Stimulated activated CD8-positive, alpha-beta memory T cell treated with anti-CD3 and anti-CD28 coated beads, Interleukin-4, amount 100 ng/mL, for 24 hours (primary cell): ENCODE data around the gene NAT14.
"Not testable (repeated sequence)": the region's sequence is repeated elsewhere in the genome, so short reads cannot be mapped to it uniquely, and the experiment has no call there.

Experiments used
- DNase-seq: peaks from one replicate; pipeline ENCODE4 v3.0.0-alpha.2; 2020; ENCODE audit warnings: low read depth

The NAT14 gene

DNA sequence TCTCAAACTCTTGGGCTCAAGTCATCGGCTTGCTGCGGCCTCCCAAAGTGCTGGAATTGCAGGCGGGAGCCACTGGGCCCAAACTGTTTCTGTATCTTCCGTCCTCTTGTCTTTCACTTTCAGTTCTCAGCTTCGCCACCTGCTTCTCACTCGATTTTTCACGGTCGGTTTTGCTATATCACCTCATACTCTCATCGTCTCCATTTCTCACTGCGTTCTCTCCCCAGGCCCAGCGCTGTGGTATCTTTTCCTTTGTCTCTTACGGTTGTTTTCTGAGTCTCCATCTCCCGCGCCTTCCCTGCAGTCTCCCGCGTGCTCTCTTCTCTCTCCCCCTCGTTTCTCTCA is 18.1 kb downstream of the NAT14 start:
- DNase-seq, result no peak

DNA sequence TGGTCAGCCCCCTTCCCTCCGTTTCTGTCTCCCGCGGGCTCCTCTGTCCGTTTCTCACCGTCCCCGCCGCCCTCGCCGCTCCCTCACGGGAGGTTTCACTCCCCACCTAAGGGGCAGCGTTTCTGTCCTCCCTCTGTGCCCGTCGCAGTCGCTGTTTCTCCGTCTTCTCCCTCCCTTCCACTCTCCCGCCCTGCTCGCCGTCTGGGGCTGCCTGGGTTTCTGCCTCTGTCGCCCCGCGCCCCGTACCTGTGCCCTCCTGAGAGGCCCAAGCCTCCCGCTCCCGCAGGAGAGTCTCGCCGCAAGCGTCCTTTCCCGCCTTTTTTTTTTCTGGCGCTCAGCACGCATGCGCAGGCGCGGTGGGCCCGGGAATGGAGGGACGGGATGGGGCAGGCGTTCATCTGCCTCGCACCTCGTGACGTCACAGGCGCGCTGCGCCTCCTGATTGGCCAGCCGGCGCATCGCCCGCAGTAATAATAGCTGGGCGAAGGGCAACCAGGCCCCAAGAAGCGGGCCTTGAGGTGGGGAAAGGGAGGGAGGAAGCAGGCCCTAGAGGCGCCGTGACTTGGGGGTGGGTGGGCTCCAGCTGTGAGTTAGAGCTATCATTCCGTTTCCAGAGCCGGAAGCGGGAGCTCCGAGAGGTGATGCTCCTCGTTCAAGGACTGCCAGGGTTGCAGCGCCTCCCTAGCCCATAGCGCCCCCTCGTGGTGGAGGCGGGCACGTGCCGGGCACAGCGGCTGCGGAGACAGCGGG is 18.7 kb downstream of the NAT14 start:
- peak; percentile 89 for DNase-seq

DNA sequence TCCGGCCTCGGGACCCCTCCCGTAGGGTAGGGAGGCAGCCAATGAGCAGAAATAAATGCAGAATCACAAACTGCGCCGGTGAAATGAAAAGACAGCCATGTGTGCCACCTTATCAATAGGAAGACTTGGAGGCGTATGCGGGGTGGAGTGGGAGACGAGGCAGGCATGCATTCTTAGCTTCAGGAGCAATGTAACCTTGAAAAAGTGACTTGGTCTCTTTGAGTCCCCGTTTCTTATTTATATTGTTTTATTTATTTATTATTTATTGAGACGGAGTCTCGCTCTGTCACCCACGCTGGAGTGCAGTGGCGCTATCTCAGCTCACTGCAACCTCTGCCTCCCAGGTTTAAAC is 19.2 kb downstream of the NAT14 start:
- DNase-seq, result no peak

DNA sequence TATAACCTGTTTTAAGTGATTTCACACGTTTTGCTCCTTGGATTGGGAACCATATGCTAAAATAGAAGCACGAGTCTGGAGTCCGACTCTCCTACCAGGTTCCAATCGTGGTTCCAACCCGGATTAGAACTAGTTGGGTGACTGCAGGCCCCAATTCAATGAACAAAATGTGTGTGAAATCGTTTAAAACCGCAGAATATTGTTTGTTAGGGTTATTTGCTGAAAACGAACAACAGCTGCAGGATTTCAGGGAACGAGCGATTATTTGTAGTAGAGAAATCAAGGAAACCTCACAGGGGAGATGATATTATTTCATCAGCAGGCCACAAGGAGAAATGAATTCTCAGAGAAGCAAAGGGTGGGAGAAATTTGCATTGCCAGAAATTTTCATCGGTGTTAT is 20.0 kb downstream of the NAT14 start:
- DNase-seq, result no peak

DNA sequence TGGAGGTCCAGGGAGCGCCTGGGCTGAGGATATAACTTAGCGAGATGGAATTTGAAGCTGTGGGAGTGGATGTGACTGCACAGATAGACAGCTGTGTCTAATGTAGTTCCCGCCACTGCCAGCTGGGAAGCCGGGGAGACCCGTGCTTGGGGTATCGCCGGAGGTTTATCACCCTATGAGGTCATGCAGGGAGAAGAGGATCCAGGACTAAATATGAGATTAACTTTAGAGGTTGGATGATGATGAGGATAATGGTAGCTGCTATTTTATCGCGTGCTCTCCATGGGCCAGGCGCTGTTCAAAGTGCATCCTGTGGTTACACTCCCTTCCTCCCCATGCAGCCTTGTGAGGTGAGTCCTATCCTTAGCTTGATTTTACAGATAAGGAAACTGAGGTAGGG is 23.1 kb downstream of the NAT14 start:
- DNase-seq, result no peak

DNA sequence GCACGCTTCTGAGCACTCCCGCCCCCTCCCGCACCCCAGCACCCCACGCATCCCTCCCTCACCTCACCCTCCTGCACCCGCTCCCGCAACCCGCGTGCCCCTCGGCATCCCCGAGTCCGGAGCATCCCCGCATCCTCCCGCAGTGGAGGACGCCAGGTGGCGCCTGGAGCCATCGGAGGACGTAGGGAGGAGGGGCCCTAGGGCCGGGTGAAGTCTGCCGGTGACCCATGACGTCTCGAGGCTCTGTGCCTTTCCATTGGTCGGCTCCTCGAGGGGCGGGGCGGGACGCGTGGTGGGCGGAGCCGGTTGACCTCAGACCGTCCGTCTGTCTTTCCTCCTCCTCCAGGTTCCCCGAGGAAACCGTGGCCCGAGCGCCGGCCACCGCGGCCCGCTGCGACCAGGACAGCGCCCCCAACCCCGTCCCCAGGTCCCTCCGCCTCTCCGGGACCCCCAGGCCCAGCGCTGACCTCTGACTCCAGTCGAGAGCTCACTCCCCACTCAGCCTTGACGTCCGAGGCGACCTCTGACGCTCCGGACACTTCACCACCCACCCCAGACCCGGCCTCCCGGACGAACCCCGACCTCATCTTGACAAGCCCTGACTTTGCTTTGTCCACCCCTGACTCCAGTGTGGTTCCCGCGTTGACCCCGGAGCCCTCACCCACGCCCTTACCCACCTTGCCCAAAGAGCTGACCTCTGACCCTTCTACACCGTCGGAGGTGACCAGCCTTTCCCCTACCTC is 32.1 kb downstream of the NAT14 start:
- DNase-seq, result peak; percentile 82

DNA sequence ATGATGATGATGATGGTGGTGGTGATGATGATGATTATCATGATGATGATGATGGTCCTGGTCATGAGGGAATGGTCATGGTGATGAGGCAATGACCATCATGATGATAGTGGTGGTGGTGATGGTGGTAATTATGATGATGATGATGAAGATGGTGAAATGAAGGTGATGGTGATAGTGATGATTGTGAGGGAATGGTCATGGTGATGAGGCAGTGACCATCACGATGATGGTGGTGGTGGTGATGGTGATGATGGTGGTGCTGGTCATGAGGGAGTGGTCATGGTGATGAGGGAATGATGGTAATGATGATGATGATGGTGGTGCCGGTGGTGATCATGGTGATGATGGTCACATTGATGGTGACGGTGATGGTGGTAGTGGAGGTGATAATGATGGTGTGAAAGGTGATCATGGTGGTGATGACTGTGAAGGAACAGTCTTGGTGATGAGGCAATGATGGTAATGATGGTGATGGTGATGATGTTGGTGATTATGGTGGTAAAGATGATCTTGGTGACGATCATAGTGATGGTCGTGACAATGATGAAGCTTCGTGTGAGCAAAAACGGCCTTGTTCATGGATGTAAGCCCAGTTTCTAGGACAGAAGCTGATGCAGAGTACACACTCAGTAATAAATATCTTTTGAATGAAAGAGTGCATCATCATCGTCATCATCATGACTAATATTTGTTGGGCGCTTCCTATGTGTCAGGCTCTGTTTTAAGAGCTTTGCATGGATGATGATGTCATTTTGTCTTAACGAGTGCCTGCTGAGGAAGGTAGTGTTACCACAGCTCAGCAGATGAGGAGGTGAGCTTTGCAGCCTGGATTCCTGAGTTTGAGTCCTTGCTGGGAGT is 34.7 kb downstream of the NAT14 start:
- no peak for DNase-seq

DNA sequence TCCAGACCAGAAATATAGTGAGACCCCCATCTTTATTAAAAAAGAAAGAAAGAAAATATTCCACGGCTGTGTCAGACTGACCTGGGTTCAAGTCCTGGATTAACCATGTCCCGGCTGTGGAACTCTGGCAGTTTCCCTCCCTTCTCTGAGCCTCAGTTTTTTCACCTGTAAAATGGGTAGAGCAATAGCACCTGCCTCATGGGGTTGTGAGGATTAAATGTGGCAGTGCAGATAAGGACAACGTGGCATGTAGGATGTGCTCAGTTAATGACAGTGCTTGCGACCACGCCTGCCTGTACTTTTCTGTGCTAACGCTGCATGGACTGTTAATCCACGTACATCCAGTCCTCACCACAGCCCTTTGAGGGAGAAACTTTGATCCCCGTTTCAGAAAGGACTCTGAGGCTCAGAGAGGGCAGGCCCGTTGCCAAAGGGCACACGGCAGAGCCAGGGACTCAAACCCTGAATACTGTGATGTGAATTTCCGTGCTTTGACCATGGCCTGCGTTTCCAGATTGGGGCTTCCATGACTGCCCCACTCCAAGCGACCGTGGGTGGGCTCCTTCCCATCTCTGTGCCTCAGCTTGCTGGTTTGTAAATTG is 35.8 kb downstream of the NAT14 start:
- no peak for DNase-seq

DNA sequence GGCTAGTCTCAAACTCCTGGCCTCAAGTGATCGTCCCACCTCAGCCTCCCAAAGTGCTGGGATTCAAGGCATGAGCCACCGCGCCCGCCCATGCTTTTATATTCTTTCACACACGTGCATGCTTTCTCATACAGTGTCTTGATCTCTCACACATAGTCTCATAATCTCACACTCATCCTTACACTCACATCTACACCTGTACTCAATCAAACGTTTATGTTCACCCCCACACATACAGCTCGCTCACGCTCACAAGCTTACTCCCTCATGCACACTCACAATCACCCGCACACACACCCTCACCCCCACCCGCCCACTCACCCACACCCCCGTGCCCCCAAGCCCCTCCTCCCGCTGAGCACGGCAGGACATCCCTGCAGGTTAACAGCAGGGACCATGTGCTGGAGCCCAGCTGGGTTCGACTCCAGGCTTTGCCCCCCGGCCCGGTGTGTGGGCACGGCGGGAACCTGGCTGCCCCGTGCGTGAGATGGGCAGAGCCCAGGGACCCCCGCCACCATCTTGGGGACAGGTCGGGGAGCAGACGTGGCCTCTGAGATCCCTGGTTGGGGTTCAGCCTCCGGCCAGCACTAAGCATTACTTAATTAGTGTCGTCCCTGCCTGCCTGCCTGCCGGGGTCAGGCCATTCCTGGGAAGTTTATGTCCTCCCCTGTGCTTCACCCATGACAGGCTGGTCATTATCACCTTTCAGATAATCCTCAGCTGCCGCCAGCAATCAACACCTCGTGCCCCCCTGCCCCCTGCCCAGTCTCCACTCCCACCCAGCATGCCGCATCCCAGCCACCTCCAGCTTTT is 40.5 kb downstream of the NAT14 start:
- DNase-seq, result no peak

DNA sequence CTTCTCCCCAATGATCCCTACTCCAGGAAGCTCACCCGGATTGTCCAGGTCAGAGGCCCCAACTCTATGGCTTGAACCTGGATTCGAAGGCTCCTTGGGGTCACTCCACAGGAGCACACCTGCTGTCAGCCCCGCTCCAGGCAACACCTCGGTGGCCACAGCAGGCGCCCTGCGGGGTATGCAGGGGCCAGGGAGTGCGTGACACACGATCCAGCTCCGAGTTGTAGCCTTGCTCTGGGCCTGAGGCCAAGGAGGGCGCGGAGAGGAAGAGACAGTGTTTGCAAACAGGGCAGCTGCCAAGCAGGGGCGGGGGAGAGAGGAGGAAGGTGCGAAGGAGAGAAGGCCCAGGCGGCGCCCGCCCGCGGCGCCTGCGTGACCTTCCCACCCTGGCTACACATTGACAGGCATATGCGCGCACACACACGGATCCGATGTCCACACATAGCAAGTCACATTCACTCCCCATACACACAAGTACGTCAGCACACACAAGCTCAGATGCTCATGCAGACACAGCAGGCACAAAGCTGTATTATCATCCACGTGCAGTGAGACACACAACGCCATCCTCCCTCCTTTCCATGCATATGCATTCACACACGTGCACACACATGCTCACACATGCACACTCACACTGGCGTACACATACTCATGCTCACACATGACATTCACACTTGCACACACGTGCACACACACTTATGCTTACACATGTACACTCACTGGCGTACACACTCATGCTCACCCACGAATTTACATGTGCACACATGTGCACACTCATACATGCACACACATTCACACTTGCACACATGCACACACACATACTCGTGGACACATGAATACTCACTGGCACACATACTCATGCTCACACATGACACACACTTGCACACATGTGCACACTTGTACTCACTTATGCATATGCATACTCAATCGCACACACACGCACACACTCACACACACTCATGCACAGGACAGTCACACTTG is 41.5 kb downstream of the NAT14 start:
- DNase-seq, result no peak

DNA sequence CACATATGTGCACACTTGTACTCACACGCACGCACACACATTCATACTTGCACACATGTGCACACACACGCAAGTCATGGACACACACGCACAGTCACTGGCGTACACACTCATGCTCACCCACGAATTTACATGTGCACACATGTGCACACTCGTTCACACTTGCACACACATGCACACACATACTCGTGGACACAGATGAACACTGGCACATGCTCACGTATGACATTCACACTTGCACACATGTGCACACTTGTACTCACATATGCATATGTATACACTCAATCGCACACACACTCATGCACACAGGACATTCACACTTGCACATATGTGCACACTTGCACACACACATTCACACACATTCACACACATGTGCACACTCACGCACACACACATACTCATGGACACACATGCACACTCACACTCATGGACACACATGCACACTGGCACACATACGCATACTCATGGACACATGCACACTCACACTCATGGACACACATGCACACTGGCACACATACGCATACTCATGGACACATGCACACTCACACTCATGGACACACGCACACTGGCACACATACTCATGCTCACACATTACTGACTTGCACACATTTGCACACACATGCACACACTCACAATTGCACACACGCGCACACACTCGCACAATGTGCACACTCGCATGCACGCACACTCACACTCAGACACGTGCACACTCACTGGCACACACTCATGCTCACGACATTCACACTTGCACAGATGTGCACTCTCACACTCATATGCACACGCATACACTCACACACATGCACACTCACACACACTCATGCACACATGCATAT is 42.4 kb downstream of the NAT14 start:
- DNase-seq, result no peak

DNA sequence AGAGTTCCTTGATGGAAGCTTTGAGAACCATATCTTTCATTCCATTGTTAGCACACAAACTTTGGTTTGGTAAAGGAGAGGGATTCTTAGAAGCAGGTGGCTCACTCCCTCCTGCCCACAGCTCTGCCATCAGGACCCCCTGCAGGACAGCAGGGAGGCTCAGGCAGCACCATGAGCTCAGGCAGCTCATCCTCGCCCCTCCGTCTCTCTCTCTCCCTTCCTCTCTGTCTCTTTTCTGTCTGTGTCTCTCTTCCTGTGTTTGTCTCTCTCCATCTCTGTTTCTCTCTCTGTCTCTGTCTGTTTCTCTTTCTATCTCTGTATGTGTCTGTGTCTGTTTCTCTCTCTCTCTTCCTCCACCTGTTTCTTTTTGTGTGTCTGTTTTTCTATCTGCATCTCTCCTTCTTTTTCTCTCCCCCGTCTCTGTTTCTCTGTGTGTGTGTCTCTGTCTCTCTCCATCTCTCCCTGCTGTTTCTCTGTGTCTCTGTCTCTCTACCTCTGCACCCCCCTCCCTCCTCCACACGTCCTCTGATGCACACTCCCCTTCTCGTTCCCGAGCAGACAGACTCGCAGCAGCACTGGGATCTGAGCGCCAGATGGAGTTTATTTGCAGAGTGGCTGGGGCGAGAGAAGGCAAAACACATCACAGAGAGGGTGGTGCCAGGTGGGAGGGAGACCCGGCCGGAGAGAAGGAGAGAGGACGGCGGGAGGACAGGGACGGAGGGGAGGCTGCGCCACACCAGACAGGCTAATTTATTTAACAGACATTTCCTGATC is 43.2 kb downstream of the NAT14 start:
- DNase-seq, result no peak

DNA sequence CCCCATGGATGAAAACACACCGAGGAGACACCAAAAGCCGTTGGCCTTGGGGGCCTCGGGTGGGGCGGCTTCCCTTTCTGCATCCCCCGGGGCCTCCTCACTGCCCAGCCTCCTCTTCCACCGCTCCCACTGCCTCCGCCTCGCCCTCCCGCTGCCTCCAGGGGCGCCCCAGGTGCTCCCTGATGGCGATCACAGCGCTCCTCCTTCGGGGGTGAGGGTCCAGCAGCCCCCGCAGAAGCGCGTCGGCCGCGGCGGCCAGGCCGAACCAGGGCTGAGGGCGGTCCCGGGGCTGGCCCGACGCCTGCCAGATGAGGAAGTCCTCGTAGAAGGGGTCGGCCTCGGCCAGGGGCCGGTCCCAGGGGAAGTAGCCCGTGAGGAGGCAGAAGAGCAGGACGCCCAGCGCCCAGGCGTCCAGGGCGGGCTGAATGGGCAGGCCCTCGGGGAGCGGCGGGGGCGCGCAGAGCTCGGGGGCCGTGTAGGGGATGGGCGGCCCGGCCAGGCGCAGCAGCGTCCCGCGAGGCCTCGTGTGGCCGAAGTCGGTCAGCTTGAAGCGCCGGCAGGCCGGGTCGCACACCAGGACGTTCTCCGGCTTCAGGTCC is 44.7 kb downstream of the NAT14 start:
- DNase-seq, result no peak

DNA sequence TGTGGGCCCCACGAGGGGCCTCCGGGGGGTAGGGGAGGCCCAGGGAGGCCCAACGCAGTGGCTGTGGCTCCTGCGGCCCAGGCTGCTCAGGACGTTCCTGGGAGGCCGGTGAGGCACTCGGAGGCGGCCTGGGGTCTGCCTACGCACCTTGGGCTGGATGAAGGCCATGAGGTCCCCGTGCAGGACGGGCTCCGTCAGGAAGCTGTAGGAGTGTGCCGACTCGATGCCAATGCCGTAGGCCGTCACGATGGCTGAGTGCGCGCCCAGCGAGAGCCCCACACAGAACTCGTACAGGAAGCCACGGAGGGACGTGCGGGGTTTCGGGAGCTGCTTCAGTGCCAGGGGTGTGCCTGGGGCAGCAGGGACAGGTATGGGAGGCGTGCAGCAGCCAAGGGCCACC is 46.0 kb downstream of the NAT14 start:
- DNase-seq, result no peak

DNA sequence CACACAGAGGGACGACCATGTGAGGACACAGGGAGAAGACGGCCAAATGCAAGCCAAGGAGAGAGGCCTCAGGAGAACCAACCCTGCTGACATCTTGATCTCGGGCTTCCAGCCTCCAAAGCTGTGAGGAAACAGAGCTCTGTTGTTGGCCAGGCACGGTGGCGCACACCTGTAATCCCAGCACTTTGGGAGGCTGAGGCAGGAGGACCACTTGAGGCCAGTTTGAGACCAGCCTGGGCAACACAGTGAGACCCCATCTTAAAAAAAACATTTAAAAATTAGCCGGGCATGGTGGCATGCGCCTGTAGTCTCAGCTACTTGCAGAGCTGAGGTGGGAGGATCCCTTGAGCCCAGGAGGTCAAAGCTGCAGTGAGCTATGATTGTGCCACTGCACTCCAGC is 49.3 kb downstream of the NAT14 start:
- not testable (repeated sequence) for DNase-seq

DNA sequence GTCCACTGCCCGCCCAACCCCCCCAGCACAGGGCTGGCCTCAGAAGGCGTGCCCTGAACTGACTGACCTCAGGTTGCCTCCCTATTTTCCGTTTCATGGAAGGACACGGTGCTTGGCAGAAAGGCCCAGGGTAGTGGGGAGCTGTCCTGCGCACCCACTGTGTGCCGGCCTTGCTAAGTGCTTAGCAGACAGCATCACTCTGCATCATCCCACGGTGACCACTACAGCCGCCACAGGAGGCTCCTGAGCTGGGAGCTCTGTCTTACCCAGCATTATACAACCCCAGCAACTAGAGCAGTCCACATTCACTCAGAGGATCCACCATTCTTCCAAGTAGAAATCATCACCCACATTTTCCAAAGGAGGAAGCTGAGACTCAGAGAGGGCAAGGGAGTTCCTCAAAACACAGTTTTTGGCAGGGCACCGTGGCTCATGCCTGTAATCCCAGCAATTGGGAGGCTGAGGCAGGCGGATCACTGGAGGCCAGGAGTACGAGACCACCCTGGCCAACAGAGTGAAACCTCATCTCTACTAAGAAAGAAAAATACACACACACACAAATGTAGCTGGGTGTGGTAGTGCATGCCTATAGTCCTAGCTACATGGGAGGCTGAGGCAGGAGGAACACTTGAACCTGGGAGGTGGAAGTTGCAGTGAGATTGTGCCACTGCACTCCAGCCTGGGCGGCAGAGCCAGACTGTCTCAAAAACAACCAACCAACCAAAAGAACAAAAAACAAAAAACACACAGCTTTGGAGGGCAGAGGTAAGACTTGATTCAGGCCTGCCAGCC is 50.4 kb downstream of the NAT14 start:
- no peak for DNase-seq

DNA sequence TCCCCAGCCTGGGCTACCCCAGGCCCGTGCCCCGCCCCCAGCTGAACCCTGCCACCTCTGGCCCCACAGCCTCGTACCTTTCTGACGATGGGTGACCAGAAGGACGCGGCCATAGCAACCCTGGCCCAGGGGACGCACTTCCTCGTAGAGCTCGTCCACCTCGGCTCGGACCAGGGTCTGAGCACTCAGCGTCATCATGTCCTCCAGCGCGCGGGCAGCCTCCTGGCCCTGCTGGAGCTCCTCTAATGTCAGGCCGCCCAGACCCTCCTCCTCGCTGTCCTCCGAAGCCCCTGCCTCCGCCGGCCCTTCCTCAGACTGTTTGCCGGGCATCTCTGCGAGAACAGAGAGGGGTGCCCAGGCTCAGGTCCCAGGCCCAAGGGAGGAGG is 51.0 kb downstream of the NAT14 start:
- DNase-seq, result no peak

DNA sequence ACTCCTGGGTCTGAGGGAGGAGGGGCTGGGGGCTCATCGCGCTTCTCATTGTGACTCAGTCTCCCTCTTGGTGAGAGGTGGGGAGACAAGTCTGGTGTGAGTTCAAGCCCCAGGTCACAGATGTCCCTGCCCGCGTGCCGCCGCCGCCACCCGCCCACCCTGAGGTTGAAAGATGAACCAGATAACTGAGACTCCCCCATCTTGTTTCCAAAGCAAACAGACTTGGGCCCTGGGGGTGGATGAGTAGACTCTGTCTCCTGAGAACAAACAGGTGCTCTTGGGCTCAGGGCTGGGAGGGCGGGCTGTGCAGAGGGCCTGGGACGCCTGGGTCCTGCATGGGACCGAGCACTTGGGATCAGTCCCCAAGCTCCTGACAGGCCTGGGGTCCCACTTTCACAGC is 51.4 kb downstream of the NAT14 start:
- DNase-seq, result no peak
